Measurements from ENCODE around the gene MOGAT2. TPM values are rescaled to one million over a fixed set of nuclear protein-coding genes. Genes with fewer than 3 reads are reported as not detected.

MOGAT2 gene
- total and polyA plus RNA-seq, 2 of the 13 experiments (the other 11 are each of a cell fraction or from before 2014, with no cell fraction given) = 27.2 to 27.8 TPM

DNA sequence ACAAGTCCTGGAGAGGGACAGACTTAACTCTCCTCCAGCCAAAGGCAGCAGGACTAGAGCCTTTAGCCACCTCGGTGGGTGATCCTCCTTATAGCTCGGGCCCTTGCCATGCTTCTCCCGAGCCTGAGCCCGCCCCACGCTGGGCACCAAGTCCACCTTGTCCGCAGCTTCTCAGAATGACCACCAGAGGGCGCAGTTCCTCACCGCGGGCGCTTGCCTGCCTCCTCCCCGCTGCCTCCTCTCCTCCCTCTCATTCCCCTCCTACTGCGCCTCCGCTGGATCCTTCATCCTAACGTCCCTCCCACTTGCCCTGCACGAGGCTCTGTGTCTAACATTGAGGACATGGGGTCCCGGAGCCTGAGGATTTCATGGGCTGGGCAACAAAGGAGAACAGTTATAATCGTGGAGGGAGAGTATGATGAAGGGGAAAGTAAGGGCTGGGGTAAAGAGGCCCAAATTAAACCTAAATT lies 11.3 kb upstream of the MOGAT2 start (continued):
- TF ChIP-seq ZNF746 (CRISPR knock-in tag; IDR thresholded peaks at IDR 0.05) (no peak), ARNTL (CRISPR knock-in tag; IDR thresholded peaks at IDR 0.05) (no peak), ZNF547 (CRISPR knock-in tag; IDR thresholded peaks at IDR 0.05) (no peak), THYN1 (CRISPR knock-in tag; IDR thresholded peaks at IDR 0.05; ENCODE audit: borderline replicate concordance, low read depth) (no peak)

GRCh38 chr11:75714211-75714610 lies 3.4 kb upstream of the MOGAT2 start:
- CTCF ChIA-PET (ENCODE audit: low intra/inter-chr PET ratio, low total read pairs) = no interaction called here

More at GRCh38 chr11:75714211-75714610, 3.4 kb upstream of the MOGAT2 start:
- Histone ChIP-seq H3K9me3 (ENCODE audit: low read length) (no peaks in the 10 kb centered on the region), H3K27ac (ENCODE audit: extremely low read length, insufficient read depth, low read length) (no peak overlapping the region), H3K4me2 (ENCODE audit: low read depth, low read length) (no peak overlapping the region), H3K79me2 (ENCODE audit: insufficient read depth, low read length) (no peaks in the 10 kb centered on the region), H3K4me3 (replicated peaks in 1 of 3; ENCODE audit: insufficient read depth in 1 of 3, low read depth in 2 of 3, low read length in 3 of 3) (no peak overlapping the region), H4K20me1 (ENCODE audit: insufficient read depth, low read length) (no peaks in the 10 kb centered on the region), H2AFZ (ENCODE audit: low read length) (no peak overlapping the region), H3K9ac (ENCODE audit: insufficient read depth, low read depth, low read length) (no peak overlapping the region), H3K36me3 (replicated peaks in 1 of 2; ENCODE audit: control insufficient read depth in 1 of 2, insufficient read depth in 2 of 2, low read length in 2 of 2) (no peaks in the 10 kb centered on the region), H3K4me1 (ENCODE audit: insufficient read depth, low read length) (peaks cover 42% of the 10 kb centered on the region), H3K27me3 (ENCODE audit: control insufficient read depth in 1 of 2, insufficient read depth in 2 of 2, low read length in 2 of 2) (no peaks in the 10 kb centered on the region)
- no TSS peak for BruUV-seq (replicated peaks)
- ATAC-seq (no peak), FAIRE-seq (no peak), DNase-seq (ENCODE audit: low spot score) (no peak)
- intact Hi-C loops (cut with micrococcal nuclease; ENCODE audit: unreplicated experiment) (no loop called here), in situ Hi-C loops (cut with HindIII; ENCODE audit: extremely low pct_ligation_motif_present, low pct_unique_long_range_greater_than_20kb) (no loop called here)
- POLR2A ChIA-PET = interaction anchor here (1.3 kb wide), 1 partner anchor 69 kb away, joined by 3 read pairs; no protein-coding TSS in a partner anchor
- TF ChIP-seq ZSCAN5A (CRISPR knock-in tag; IDR thresholded peaks at IDR 0.05; ENCODE audit: borderline replicate concordance) (no peak), TAF15 (IDR thresholded peaks at IDR 0.05; ENCODE audit: low read depth, low read length, poor library complexity, severe bottlenecking) (no peak), ZC3H13 (CRISPR knock-in tag; IDR thresholded peaks at IDR 0.05) (no peak), DPF2 (CRISPR knock-in tag; IDR thresholded peaks at IDR 0.05; ENCODE audit: borderline replicate concordance, low read depth) (no peak), NR2F2 (IDR thresholded peaks at IDR 0.05; ENCODE audit: borderline replicate concordance, low read depth) (no peak), CREM (IDR thresholded peaks at IDR 0.05) (no peak), CREM (CRISPR knock-in tag; IDR thresholded peaks at IDR 0.05) (no peak), MIXL1 (CRISPR knock-in tag; IDR thresholded peaks at IDR 0.05) (no peak), ZNF790 (CRISPR knock-in tag; IDR thresholded peaks at IDR 0.05; ENCODE audit: borderline replicate concordance) (no peak), RAD21 (CRISPR knock-in tag; IDR thresholded peaks at IDR 0.05) (no peak), NR2C2 (CRISPR knock-in tag; IDR thresholded peaks at IDR 0.05; ENCODE audit: borderline replicate concordance) (no peak), ZNF703 (CRISPR knock-in tag; IDR thresholded peaks at IDR 0.05; ENCODE audit: borderline replicate concordance) (no peak), PATZ1 (CRISPR knock-in tag; IDR thresholded peaks at IDR 0.05) (no peak), ZNF816 (CRISPR knock-in tag; IDR thresholded peaks at IDR 0.05; ENCODE audit: borderline replicate concordance) (no peak)
- TF ChIP-seq, protein P1, sequence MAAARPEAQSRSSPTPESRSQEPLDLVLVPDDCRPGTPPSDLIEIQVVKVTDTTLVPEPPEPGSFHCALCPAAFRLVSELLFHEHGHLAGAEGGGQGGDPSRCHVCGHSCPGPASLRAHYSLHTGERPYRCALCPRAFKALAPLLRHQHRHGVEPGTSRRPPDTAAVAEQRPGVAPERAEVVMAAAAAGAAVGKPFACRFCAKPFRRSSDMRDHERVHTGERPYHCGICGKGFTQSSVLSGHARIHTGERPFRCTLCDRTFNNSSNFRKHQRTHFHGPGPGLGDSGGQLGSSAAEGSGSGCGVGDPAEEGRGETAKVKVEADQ (CRISPR knock-in tag; IDR thresholded peaks at IDR 0.05; ENCODE audit: borderline replicate concordance) = no peak
- TF ChIP-seq, protein P2, sequence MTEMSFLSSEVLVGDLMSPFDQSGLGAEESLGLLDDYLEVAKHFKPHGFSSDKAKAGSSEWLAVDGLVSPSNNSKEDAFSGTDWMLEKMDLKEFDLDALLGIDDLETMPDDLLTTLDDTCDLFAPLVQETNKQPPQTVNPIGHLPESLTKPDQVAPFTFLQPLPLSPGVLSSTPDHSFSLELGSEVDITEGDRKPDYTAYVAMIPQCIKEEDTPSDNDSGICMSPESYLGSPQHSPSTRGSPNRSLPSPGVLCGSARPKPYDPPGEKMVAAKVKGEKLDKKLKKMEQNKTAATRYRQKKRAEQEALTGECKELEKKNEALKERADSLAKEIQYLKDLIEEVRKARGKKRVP (CRISPR knock-in tag; IDR thresholded peaks at IDR 0.05) = no peak
- WGBS (ENCODE audit: low lambda C conversion rate) = 61% methylated on average over 9 of the region's 9 CpGs
